HEK293 (cell line): ENCODE data around the gene SMURF2.

Experiments
- CTCF ChIA-PET: fragments of 350-600 bp; formaldehyde crosslinking; extraction: SDS; loops from one replicate; lab custom pipeline; 2021; ENCODE audit warnings: antibody characterized with exemption; lab: Yijun Ruan, JAX
- POLR2A ChIA-PET: fragments of 300-600 bp; formaldehyde crosslinking; extraction: SDS; loops from one replicate; lab custom pipeline; 2020; ENCODE audit warnings: antibody characterized with exemption, inconsistent platforms; lab: Yijun Ruan, JAX
- H3K27ac ChIP-seq: fragments of 200-500 bp; sonication (Bioruptor generic); 2 replicates; pipeline ENCODE4 v1.5.1; 2014; ENCODE audit warnings: low read depth, low read length, control low read depth, inconsistent platforms; ENCODE audit errors: extremely low read depth
- H3K36me3 ChIP-seq, 2 experiments: fragments of 200-500 bp in 1 of 2; sonication (Bioruptor generic) in 1 of 2; 1 replicate in 1 of 2; 2 replicates in 1 of 2; pipeline ENCODE4 v1.5.1; 2014 to 2017; ENCODE audit warnings: inconsistent platforms in 2 of 2, low read length in 2 of 2; ENCODE audit not compliant: control insufficient read depth in 2 of 2, insufficient read depth in 1 of 2
- H3K4me1 ChIP-seq: fragments of 200-500 bp; sonication (Bioruptor generic); 2 replicates; pipeline ENCODE4 v1.5.1; 2014; ENCODE audit warnings: mild to moderate bottlenecking, low read length, inconsistent platforms; ENCODE audit not compliant: control insufficient read depth, insufficient read depth
- H3K4me3 ChIP-seq: 2 replicates; pipeline ENCODE4 v1.5.1; 2011; ENCODE audit warnings: low read depth, mild to moderate bottlenecking, control low read depth, low read length, moderate library complexity
- H3K9me3 ChIP-seq: fragments of 200-500 bp; sonication (Bioruptor generic); 2 replicates; pipeline ENCODE4 v1.5.1; 2014; ENCODE audit warnings: low read depth, low read length, inconsistent platforms; ENCODE audit not compliant: control insufficient read depth, insufficient read depth
- AEBP2 ChIP-seq: fragments of 450-650 bp; formaldehyde crosslinking; IDR thresholded peaks from 2 replicates; pipeline ENCODE4 v1.5.1; 2016; ENCODE audit warnings: missing biosample characterization, missing genetic modification characterization, borderline replicate concordance
- BCL11A ChIP-seq: fragments of 450-650 bp; formaldehyde crosslinking; IDR thresholded peaks from 2 replicates; pipeline ENCODE4 v1.5.1; 2016; ENCODE audit warnings: low read depth, missing biosample characterization, missing genetic modification characterization
- HOXA7 ChIP-seq: sonication (generic); formaldehyde crosslinking; IDR thresholded peaks from 2 replicates; pipeline ENCODE4 v1.8.1; 2022; ENCODE audit warnings: missing genetic modification reagents, borderline replicate concordance
- INSM2 ChIP-seq: fragments of 450-650 bp; formaldehyde crosslinking; IDR thresholded peaks from 2 replicates; pipeline ENCODE4 v1.5.1; 2016; ENCODE audit warnings: missing biosample characterization, missing genetic modification characterization
- PRDM1 ChIP-seq: fragments of 450-650 bp; formaldehyde crosslinking; IDR thresholded peaks from 2 replicates; pipeline ENCODE4; 2016; ENCODE audit warnings: missing biosample characterization, missing genetic modification characterization
- TRIM28 ChIP-seq: IDR thresholded peaks from 2 replicates; pipeline ENCODE4 v1.6.1; 2011; ENCODE audit warnings: low read length, control low read depth, borderline replicate concordance
- YY2 ChIP-seq: fragments of 450-650 bp; formaldehyde crosslinking; IDR thresholded peaks from 2 replicates; pipeline ENCODE4 v1.5.1; 2016; ENCODE audit warnings: missing biosample characterization, missing genetic modification characterization
- ZBTB1 ChIP-seq: fragments of 450-650 bp; formaldehyde crosslinking; IDR thresholded peaks from 2 replicates; pipeline ENCODE4 v1.5.1; 2016; ENCODE audit warnings: missing biosample characterization, missing genetic modification characterization
- ZBTB17 ChIP-seq: fragments of 450-650 bp; formaldehyde crosslinking; IDR thresholded peaks from 2 replicates; pipeline ENCODE4 v1.5.1; 2016; ENCODE audit warnings: missing biosample characterization, missing genetic modification characterization
- ZNF132 ChIP-seq: fragments of 450-650 bp; formaldehyde crosslinking; IDR thresholded peaks from 2 replicates; pipeline ENCODE4 v1.5.1; 2017; ENCODE audit warnings: missing biosample characterization, missing genetic modification characterization, borderline replicate concordance
- ZNF184 ChIP-seq: fragments of 450-650 bp; IDR thresholded peaks from 2 replicates; pipeline ENCODE4 v1.5.1; 2018; ENCODE audit warnings: missing biosample characterization, mild to moderate bottlenecking, missing genetic modification characterization
- ZNF19 ChIP-seq: fragments of 450-650 bp; formaldehyde crosslinking; IDR thresholded peaks from 2 replicates; pipeline ENCODE4; 2016; ENCODE audit warnings: missing biosample characterization, missing genetic modification characterization, low read depth
- ZNF266 ChIP-seq: fragments of 450-650 bp; formaldehyde crosslinking; IDR thresholded peaks from 2 replicates; pipeline ENCODE4 v1.5.1; 2016; ENCODE audit warnings: missing biosample characterization, missing genetic modification characterization, low read depth
- ZNF274 ChIP-seq, 2 experiments: fragments of 200-500 bp in 1 of 2; fragments of 450-650 bp in 1 of 2; sonication (Bioruptor generic) in 1 of 2; formaldehyde crosslinking in 1 of 2; IDR thresholded peaks; 2 replicates each; pipeline versions ENCODE4 v1.5.1 to v1.6.1; 2014 to 2016; ENCODE audit warnings: borderline replicate concordance in 1 of 2, inconsistent platforms in 1 of 2, low read length in 1 of 2, missing biosample characterization in 1 of 2, missing genetic modification characterization in 1 of 2
- ZNF311 ChIP-seq: fragments of 450-650 bp; formaldehyde crosslinking; IDR thresholded peaks from 2 replicates; pipeline ENCODE4 v1.5.1; 2017; ENCODE audit warnings: missing biosample characterization, missing genetic modification characterization, borderline replicate concordance
- ZNF394 ChIP-seq: fragments of 450-650 bp; formaldehyde crosslinking; IDR thresholded peaks from 2 replicates; pipeline ENCODE4 v1.5.1; 2016; ENCODE audit warnings: missing biosample characterization, missing genetic modification characterization, mild to moderate bottlenecking, moderate library complexity, borderline replicate concordance
- ZNF423 ChIP-seq: fragments of 450-650 bp; formaldehyde crosslinking; IDR thresholded peaks from 2 replicates; pipeline ENCODE4 v1.5.1; 2016; ENCODE audit warnings: missing biosample characterization, missing genetic modification characterization
- ZNF488 ChIP-seq: fragments of 450-650 bp; formaldehyde crosslinking; IDR thresholded peaks from 2 replicates; pipeline ENCODE4 v1.5.1; 2016; ENCODE audit warnings: missing biosample characterization, missing genetic modification characterization
- ZNF585B ChIP-seq: fragments of 450-650 bp; formaldehyde crosslinking; IDR thresholded peaks from 2 replicates; pipeline ENCODE4 v1.5.1; 2016; ENCODE audit warnings: missing biosample characterization, missing genetic modification characterization
- ZNF596 ChIP-seq: fragments of 450-650 bp; IDR thresholded peaks from 2 replicates; pipeline ENCODE4 v1.5.0; 2018; ENCODE audit warnings: missing biosample characterization, mild to moderate bottlenecking, missing genetic modification characterization, moderate library complexity
- ZNF600 ChIP-seq: fragments of 450-650 bp; formaldehyde crosslinking; IDR thresholded peaks from 2 replicates; pipeline ENCODE4 v1.5.1; 2016; ENCODE audit warnings: missing biosample characterization, missing genetic modification characterization
- ZNF707 ChIP-seq: fragments of 450-650 bp; formaldehyde crosslinking; IDR thresholded peaks from 2 replicates; pipeline ENCODE4 v1.5.1; 2016; ENCODE audit warnings: missing biosample characterization, missing genetic modification characterization
- ZNF792 ChIP-seq: fragments of 450-650 bp; formaldehyde crosslinking; IDR thresholded peaks from 2 replicates; pipeline ENCODE4 v1.5.1; 2016; ENCODE audit warnings: missing biosample characterization, missing genetic modification characterization
- ZNF837 ChIP-seq: fragments of 450-650 bp; formaldehyde crosslinking; IDR thresholded peaks from 2 replicates; pipeline ENCODE4 v1.5.1; 2016; ENCODE audit warnings: missing biosample characterization, missing genetic modification characterization
- ZSCAN5A ChIP-seq: fragments of 450-650 bp; formaldehyde crosslinking; IDR thresholded peaks from 2 replicates; pipeline ENCODE4 v1.5.1; 2016; ENCODE audit warnings: missing biosample characterization, missing genetic modification characterization
- TF ChIP-seq, protein P1 (sequence below): fragments of 450-650 bp; IDR thresholded peaks from 2 replicates; pipeline ENCODE4 v1.5.1; 2018; ENCODE audit warnings: missing biosample characterization, mild to moderate bottlenecking, missing genetic modification characterization

SMURF2 gene

DNA sequence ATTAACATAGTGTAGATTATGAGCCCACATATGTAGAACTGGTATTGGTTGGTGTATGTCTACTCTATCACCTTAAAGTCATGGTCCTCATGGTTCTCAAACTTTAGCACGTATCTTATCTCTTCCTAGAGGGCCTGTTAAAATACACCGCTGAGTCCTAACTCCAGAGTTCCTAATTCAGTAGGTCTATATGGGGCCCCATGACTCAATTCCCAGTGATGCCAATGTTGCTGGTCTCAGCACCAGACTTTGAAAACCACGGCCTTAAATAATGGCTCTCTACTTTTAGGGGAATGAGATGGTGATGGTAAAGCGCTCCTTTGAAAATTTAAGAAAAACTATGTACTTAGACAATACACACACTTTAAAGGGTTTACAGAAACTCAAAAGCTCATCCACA lies 36.6 kb downstream of the SMURF2 start:
- Histone ChIP-seq H3K4me1 (peaks cover 11% of the 10 kb centered on the region), H3K9me3 (no peaks in the 10 kb centered on the region), H3K27ac (no peak overlapping the region), H3K36me3 (no peaks in the 10 kb centered on the region; a peak in 1 of 3 replicates), H3K4me3 (no peak overlapping the region)
- TF ChIP-seq ZNF792 (tag by site-specific recombination) (no peak), HOXA7 (CRISPR knock-in tag) (no peak), ZNF585B (no peak), ZSCAN5A (tag by site-specific recombination) (no peak), ZNF837 (tag by site-specific recombination) (no peak), ZNF596 (tag by site-specific recombination) (no peak), ZNF707 (tag by site-specific recombination) (no peak), TRIM28 (no peak), ZNF266 (no peak), ZBTB1 (tag by site-specific recombination) (no peak), INSM2 (no peak), YY2 (tag by site-specific recombination) (no peak), AEBP2 (tag by site-specific recombination) (no peak), ZNF274 (IDR thresholded peaks at IDR 0.05; ENCODE audit: low read length) (no peak), ZNF274 (tag by site-specific recombination; IDR thresholded peaks at IDR 0.05; ENCODE audit: borderline replicate concordance) (no peak), ZNF311 (tag by site-specific recombination) (no peak), ZNF423 (tag by site-specific recombination) (no peak)
- TF ChIP-seq, protein P1, sequence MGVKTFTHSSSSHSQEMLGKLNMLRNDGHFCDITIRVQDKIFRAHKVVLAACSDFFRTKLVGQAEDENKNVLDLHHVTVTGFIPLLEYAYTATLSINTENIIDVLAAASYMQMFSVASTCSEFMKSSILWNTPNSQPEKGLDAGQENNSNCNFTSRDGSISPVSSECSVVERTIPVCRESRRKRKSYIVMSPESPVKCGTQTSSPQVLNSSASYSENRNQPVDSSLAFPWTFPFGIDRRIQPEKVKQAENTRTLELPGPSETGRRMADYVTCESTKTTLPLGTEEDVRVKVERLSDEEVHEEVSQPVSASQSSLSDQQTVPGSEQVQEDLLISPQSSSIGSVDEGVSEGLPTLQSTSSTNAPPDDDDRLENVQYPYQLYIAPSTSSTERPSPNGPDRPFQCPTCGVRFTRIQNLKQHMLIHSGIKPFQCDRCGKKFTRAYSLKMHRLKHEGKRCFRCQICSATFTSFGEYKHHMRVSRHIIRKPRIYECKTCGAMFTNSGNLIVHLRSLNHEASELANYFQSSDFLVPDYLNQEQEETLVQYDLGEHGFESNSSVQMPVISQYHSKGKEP (tag by site-specific recombination) = no peak
- CTCF ChIA-PET = no interaction called here
- POLR2A ChIA-PET = no interaction called here

DNA sequence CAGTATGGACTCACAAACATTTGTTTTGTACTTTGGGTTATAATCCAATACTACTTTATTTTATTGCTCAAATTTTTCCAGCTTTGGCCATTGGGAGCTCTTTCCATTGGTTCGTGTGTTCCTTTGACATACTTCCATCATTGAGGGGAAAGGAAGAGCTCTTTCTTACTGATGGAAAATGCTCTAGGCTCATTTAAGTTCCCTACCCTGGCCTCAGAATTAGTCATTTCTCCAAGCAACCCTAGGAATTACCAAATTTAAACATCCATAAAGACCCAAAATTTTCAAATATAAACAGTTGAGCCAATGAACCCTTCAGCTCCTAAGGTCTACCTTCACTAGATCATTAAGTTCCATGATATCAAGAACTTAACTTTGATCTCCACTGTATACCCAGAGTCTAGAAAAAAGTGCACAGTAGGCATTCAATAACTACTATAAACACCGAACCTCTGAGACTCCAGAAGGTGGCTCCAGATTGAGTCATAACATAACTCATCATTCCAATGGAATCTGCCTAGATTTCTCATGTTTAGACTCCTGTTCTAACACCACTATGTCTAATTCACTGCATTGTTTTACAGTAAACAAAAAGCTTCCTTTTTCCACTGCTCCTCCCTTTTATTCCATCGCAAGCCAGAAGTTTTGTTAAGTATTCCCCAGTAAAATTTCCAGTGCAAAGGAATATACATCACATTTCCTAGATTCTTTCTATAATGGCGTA lies 39.0 kb downstream of the SMURF2 start:
- Histone ChIP-seq H3K27ac (no peak overlapping the region), H3K36me3 (no peaks in the 10 kb centered on the region; a peak in 1 of 3 replicates), H3K4me1 (peaks cover 25% of the 10 kb centered on the region), H3K4me3 (no peak overlapping the region), H3K9me3 (no peaks in the 10 kb centered on the region)
- POLR2A ChIA-PET = no interaction called here
- CTCF ChIA-PET = interaction anchor here (1.0 to 1.8 kb wide), 4 partner anchors 11 to 204 kb away, joined by 3 to 4 read pairs (median 4); no protein-coding TSS in a partner anchor
- no peak for TF ChIP-seq ZNF19
- no peak for TF ChIP-seq BCL11A (tag by site-specific recombination)
- TF ChIP-seq ZNF394 (tag by site-specific recombination) = no peak
- 0 out of 2 replicates have a peak, but pooled peaks have one; percentile 27 for TF ChIP-seq ZBTB17 (tag by site-specific recombination)
- no peak for TF ChIP-seq ZNF184 (tag by site-specific recombination)
- TF ChIP-seq ZNF132 = no peak
- TF ChIP-seq PRDM1 = peak; percentile 44; the same call in 1 of the 2 replicates
- TF ChIP-seq ZNF488 (tag by site-specific recombination) = no peak
- peak; percentile 48 for TF ChIP-seq ZNF600 (tag by site-specific recombination)
